HCT116 (cell line): ENCODE measurements around the gene RAPGEF6. TPM values are rescaled to one million over a fixed set of nuclear protein-coding genes. Genes with fewer than 3 reads are reported as not detected.

Experiments used
- ATAC-seq: fragments of 200-7000 bp; cut with Tn5 transposase; 2 replicates; pipeline ENCODE4 v1.9.1; 2020; ENCODE audit warnings: mild to moderate bottlenecking, moderate library complexity
- BruUV-seq: library from RNA; stranded (reverse); fragments of 400-500 nt; replicated peaks from 2 replicates; lab custom pipeline; 2021; lab: Mats Ljungman, UMichigan
- CTCF ChIA-PET: fragments of 300-600 bp; sonication (Branson Sonifier 250); formaldehyde crosslinking; loops from one replicate; lab custom pipeline; 2021; ENCODE audit warnings: antibody characterized with exemption; lab: Charles Lee
- POLR2A ChIA-PET: fragments of 300-600, 350-600 bp; sonication (Branson Sonifier 250); formaldehyde crosslinking; loops from one replicate; lab custom pipeline; 2021; ENCODE audit warnings: antibody characterized with exemption; lab: Charles Lee
- RAD21 ChIA-PET, 2 experiments: fragments of 300-600 bp; sonication (Branson Sonifier 250); formaldehyde crosslinking; loops; one replicate each; lab custom pipeline; 2023; ENCODE audit warnings: low total read pairs in 2 of 2; ENCODE audit not compliant: uncharacterized antibody in 2 of 2, unreplicated experiment in 2 of 2, low non-redundant PET in 1 of 2; lab: Charles Lee
- DNase-seq: peaks from one replicate; pipeline ENCODE4 v3.0.0-alpha.2; 2010; ENCODE audit warnings: low read depth, low spot score
- H2AFZ ChIP-seq: fragments of 200-600 bp; shearing (Covaris generic), sonication (generic); 2 replicates; pipeline ENCODE4 v1.6.1; 2017; ENCODE audit warnings: low read depth, mixed run types, mixed read lengths, antibody characterized with exemption, low read length; ENCODE audit not compliant: poor library complexity, severe bottlenecking
- H3K27ac ChIP-seq: 2 replicates; pipeline ENCODE4 v1.5.1; 2012; ENCODE audit warnings: low read depth, low read length
- H3K27me3 ChIP-seq: fragments of 200-600 bp; sonication (generic); 2 replicates; pipeline ENCODE4 v1.6.1; 2016; ENCODE audit warnings: mixed run types, low read length, mixed read lengths; ENCODE audit not compliant: insufficient read depth
- H3K36me3 ChIP-seq, 2 experiments: fragments of 200-500 bp in 1 of 2; fragments of 200-600 bp in 1 of 2; sonication (Bioruptor generic) in 1 of 2; sonication (generic) in 1 of 2; 2 replicates each; pipeline versions ENCODE4 v1.5.1 to v1.6.1; 2014 to 2016; ENCODE audit warnings: low read length in 2 of 2, inconsistent platforms in 1 of 2, mixed read lengths in 1 of 2, mixed run types in 1 of 2; ENCODE audit not compliant: insufficient read depth in 2 of 2, control insufficient read depth in 1 of 2
- H3K4me1 ChIP-seq, 2 experiments: fragments of 200-600 bp in 1 of 2; sonication (generic) in 1 of 2; 2 replicates each; pipeline versions ENCODE4 v1.5.1 to v1.6.1; 2012 to 2017; ENCODE audit warnings: low read length in 2 of 2, inconsistent platforms in 1 of 2, mild to moderate bottlenecking in 1 of 2, mixed read lengths in 1 of 2, mixed run types in 1 of 2, moderate library complexity in 1 of 2; ENCODE audit not compliant: insufficient read depth in 2 of 2, control insufficient read depth in 1 of 2
- H3K4me2 ChIP-seq: fragments of 200-600 bp; sonication (generic); 2 replicates; pipeline ENCODE4 v1.6.1; 2017; ENCODE audit warnings: mixed run types, low read length, mixed read lengths
- H3K4me3 ChIP-seq, 2 experiments: fragments of 200-600 bp in 1 of 2; sonication (generic) in 1 of 2; replicated peaks in 1 of 2; 2 replicates each; pipeline ENCODE4 v1.5.1; 2011 to 2016; ENCODE audit warnings: low read length in 2 of 2, control low read depth in 1 of 2, low read depth in 1 of 2, mild to moderate bottlenecking in 1 of 2, mixed read lengths in 1 of 2, mixed run types in 1 of 2
- H3K79me2 ChIP-seq: fragments of 200-600 bp; sonication (generic); 2 replicates; pipeline ENCODE4 v1.6.1; 2017; ENCODE audit warnings: mild to moderate bottlenecking, mixed run types, low read length, moderate library complexity, mixed read lengths; ENCODE audit not compliant: insufficient read depth
- H3K9ac ChIP-seq: fragments of 200-600 bp; sonication (generic); 2 replicates; pipeline ENCODE4 v1.6.1; 2016; ENCODE audit warnings: low read length, mixed read lengths
- H3K9me2 ChIP-seq: fragments of 200-600 bp; sonication (generic), shearing (Covaris generic); 2 replicates; pipeline ENCODE4 v1.6.1; 2017; ENCODE audit warnings: mixed run types, mild to moderate bottlenecking, moderate library complexity; ENCODE audit not compliant: insufficient read depth
- H3K9me3 ChIP-seq, 2 experiments: fragments of 200-500 bp in 1 of 2; fragments of 200-600 bp in 1 of 2; sonication (Bioruptor generic) in 1 of 2; sonication (generic) in 1 of 2; 2 replicates each; pipeline ENCODE4 v1.6.1; 2014 to 2017; ENCODE audit warnings: low read length in 2 of 2, mixed read lengths in 2 of 2, inconsistent platforms in 1 of 2, low read depth in 1 of 2, mild to moderate bottlenecking in 1 of 2, mixed run types in 1 of 2, moderate library complexity in 1 of 2; ENCODE audit not compliant: control insufficient read depth in 1 of 2, insufficient read depth in 1 of 2
- H4K20me1 ChIP-seq: fragments of 200-600 bp; sonication (generic), shearing (Covaris generic); 2 replicates; pipeline ENCODE4 v1.6.1; 2017; ENCODE audit warnings: mixed run types, mild to moderate bottlenecking, moderate library complexity; ENCODE audit not compliant: insufficient read depth
- CBX3 ChIP-seq: IDR thresholded peaks from 2 replicates; pipeline ENCODE4 v1.6.1; 2012; ENCODE audit warnings: low read depth
- CEBPB ChIP-seq: IDR thresholded peaks from 2 replicates; pipeline ENCODE4 v1.6.1; 2012; ENCODE audit warnings: low read depth
- EGR1 ChIP-seq: IDR thresholded peaks from 2 replicates; pipeline ENCODE4 v1.6.1; 2012; ENCODE audit warnings: low read depth
- EZH2phosphoT487 ChIP-seq: fragments of 200-600 bp; IDR thresholded peaks from 2 replicates; pipeline ENCODE4 v1.6.1; 2018; ENCODE audit warnings: antibody characterized with exemption, borderline replicate concordance
- FOSL1 ChIP-seq: IDR thresholded peaks from 2 replicates; pipeline ENCODE4 v1.6.1; 2012; ENCODE audit warnings: low read depth
- JUND ChIP-seq: IDR thresholded peaks from 2 replicates; pipeline ENCODE4 v1.6.1; 2012
- POLR2A ChIP-seq: IDR thresholded peaks from 2 replicates; pipeline ENCODE4 v1.7.0; 2011; ENCODE audit warnings: borderline replicate concordance; ENCODE audit not compliant: insufficient read depth, insufficient read length; ENCODE audit errors: extremely low read depth
- POLR2AphosphoS5 ChIP-seq: IDR thresholded peaks from 2 replicates; pipeline ENCODE4 v1.6.1; 2011; ENCODE audit warnings: mild to moderate bottlenecking, low read depth, low read length, moderate library complexity
- RAD21 ChIP-seq: IDR thresholded peaks from 2 replicates; pipeline ENCODE4 v1.6.1; 2012; ENCODE audit warnings: low read depth, mild to moderate bottlenecking
- SIN3A ChIP-seq: IDR thresholded peaks from 2 replicates; pipeline ENCODE4 v1.6.1; 2012; ENCODE audit warnings: low read depth
- SP1 ChIP-seq: IDR thresholded peaks from 2 replicates; pipeline ENCODE4 v1.6.1; 2012; ENCODE audit warnings: low read depth
- SRF ChIP-seq: IDR thresholded peaks from 2 replicates; pipeline ENCODE4 v1.6.1; 2012; ENCODE audit warnings: low read depth
- TCF7L2 ChIP-seq: IDR thresholded peaks from 2 replicates; pipeline ENCODE4 v1.7.0; 2011; ENCODE audit warnings: borderline replicate concordance, inconsistent platforms; ENCODE audit not compliant: insufficient read depth, insufficient read length; ENCODE audit errors: extremely low read depth
- YY1 ChIP-seq: IDR thresholded peaks from 2 replicates; pipeline ENCODE4 v1.6.1; 2011; ENCODE audit warnings: low read length, low read depth, moderate library complexity, mild to moderate bottlenecking; ENCODE audit not compliant: insufficient replicate concordance; ENCODE audit errors: extremely low read depth
- ZNF274 ChIP-seq: fragments of 200-500 bp; sonication (Bioruptor generic); IDR thresholded peaks from 2 replicates; pipeline ENCODE4 v1.6.1; 2014; ENCODE audit warnings: mild to moderate bottlenecking, low read depth, low read length, inconsistent platforms
- intact Hi-C: fragments of 100-400 bp; cut with micrococcal nuclease; formaldehyde crosslinking; loops from 2 replicates; pipeline ENCODE4 v1.10.0; 2022
- total RNA-seq: library from RNA; stranded (reverse); gene quantifications from one replicate; pipeline ENCODE4 v1.2.1, GENCODE V29; 2021; ENCODE audit not compliant: unreplicated experiment
- TF ChIP-seq, protein P1 (sequence below), 3 experiments: fragments of 200-600 bp in 1 of 3; sonication (generic) in 1 of 3; IDR thresholded peaks in 2 of 3; conservative IDR thresholded peaks in 1 of 3; 2 replicates each; pipeline ENCODE4 v1.5.1; 2012 to 2017; ENCODE audit warnings: low read depth in 2 of 3, low read length in 2 of 3, antibody characterized with exemption in 1 of 3, borderline replicate concordance in 1 of 3, control low read depth in 1 of 3, mild to moderate bottlenecking in 1 of 3, mixed read lengths in 1 of 3, mixed run types in 1 of 3, moderate library complexity in 1 of 3; ENCODE audit not compliant: insufficient read depth in 1 of 3
- TF ChIP-seq, protein P2 (sequence below): IDR thresholded peaks from 2 replicates; pipeline ENCODE4 v1.6.1; 2012
- TF ChIP-seq, protein P3 (sequence below): IDR thresholded peaks from 2 replicates; pipeline ENCODE4 v1.6.1; 2011; ENCODE audit warnings: mild to moderate bottlenecking, low read length, moderate library complexity; ENCODE audit not compliant: insufficient replicate concordance; ENCODE audit errors: extremely low read depth

Gene RAPGEF6
- total RNA-seq, 1 experiment from 2014 or later, result 18.4 TPM

DNA sequence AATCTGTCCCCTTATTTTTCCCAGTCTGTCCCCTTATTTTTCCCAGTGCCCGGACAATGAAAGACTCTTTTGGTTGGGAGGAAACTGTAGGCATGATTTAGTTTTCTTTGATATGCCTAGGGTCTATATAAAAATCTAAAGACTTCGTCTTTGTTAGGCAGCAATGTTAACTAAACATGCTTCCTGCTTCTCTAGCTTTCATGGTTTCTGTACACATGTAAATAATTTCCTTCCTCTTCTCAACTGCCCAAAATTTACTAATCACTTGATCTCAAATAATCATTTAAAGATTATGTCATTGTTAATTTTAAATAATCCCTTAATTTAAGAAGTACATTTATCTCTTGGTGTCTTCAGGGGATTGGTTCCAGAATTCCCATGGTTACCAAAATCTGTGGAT is 47.8 kb upstream of the RAPGEF6 start:
- no peak overlapping the region for H3K27ac ChIP-seq
- no peak for DNase-seq
- TF ChIP-seq RAD21, result no peak
- no peak for TF ChIP-seq JUND
- TF ChIP-seq FOSL1, result no peak
- TF ChIP-seq CBX3, result no peak
- TF ChIP-seq EGR1, result no peak
- TF ChIP-seq ZNF274, result no peak
- TF ChIP-seq, protein P1, sequence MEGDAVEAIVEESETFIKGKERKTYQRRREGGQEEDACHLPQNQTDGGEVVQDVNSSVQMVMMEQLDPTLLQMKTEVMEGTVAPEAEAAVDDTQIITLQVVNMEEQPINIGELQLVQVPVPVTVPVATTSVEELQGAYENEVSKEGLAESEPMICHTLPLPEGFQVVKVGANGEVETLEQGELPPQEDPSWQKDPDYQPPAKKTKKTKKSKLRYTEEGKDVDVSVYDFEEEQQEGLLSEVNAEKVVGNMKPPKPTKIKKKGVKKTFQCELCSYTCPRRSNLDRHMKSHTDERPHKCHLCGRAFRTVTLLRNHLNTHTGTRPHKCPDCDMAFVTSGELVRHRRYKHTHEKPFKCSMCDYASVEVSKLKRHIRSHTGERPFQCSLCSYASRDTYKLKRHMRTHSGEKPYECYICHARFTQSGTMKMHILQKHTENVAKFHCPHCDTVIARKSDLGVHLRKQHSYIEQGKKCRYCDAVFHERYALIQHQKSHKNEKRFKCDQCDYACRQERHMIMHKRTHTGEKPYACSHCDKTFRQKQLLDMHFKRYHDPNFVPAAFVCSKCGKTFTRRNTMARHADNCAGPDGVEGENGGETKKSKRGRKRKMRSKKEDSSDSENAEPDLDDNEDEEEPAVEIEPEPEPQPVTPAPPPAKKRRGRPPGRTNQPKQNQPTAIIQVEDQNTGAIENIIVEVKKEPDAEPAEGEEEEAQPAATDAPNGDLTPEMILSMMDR (IDR thresholded peaks at IDR 0.05 in 2 of 3, conservative IDR thresholded peaks at IDR 0.05 in 1 of 3; ENCODE audit: borderline replicate concordance in 1 of 3, insufficient read depth in 1 of 3, low read depth in 2 of 3, low read length in 2 of 3), result no peak
- TF ChIP-seq SRF, result no peak
- TF ChIP-seq SP1, result no peak
- TF ChIP-seq POLR2A, result no peak
- no peak for TF ChIP-seq SIN3A
- TF ChIP-seq, protein P2, sequence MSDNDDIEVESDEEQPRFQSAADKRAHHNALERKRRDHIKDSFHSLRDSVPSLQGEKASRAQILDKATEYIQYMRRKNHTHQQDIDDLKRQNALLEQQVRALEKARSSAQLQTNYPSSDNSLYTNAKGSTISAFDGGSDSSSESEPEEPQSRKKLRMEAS, result no peak
- no peak for TF ChIP-seq POLR2AphosphoS5
- no peak for TF ChIP-seq TCF7L2
- TF ChIP-seq EZH2phosphoT487, result no peak
- TF ChIP-seq, protein P3, sequence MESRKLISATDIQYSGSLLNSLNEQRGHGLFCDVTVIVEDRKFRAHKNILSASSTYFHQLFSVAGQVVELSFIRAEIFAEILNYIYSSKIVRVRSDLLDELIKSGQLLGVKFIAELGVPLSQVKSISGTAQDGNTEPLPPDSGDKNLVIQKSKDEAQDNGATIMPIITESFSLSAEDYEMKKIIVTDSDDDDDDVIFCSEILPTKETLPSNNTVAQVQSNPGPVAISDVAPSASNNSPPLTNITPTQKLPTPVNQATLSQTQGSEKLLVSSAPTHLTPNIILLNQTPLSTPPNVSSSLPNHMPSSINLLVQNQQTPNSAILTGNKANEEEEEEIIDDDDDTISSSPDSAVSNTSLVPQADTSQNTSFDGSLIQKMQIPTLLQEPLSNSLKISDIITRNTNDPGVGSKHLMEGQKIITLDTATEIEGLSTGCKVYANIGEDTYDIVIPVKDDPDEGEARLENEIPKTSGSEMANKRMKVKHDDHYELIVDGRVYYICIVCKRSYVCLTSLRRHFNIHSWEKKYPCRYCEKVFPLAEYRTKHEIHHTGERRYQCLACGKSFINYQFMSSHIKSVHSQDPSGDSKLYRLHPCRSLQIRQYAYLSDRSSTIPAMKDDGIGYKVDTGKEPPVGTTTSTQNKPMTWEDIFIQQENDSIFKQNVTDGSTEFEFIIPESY, result no peak
- no peak for TF ChIP-seq YY1
- TF ChIP-seq CEBPB, result no peak
- H2AFZ ChIP-seq, result no peak overlapping the region
- intact Hi-C loops, result no loop called here
- H3K27me3 ChIP-seq, result no peaks in the 10 kb centered on the region
- no peaks in the 10 kb centered on the region for H3K9me2 ChIP-seq
- no peaks in the 10 kb centered on the region for H4K20me1 ChIP-seq
- H3K4me1 ChIP-seq, result peaks cover 0 to 4% of the 10 kb centered on the region in 2 experiments; a peak in 1 of 4 replicates
- no TSS peak for BruUV-seq
- ChIA-PET CTCF (no interaction called here), RAD21 (no interaction called here), POLR2A (no interaction called here)
- H3K4me3 ChIP-seq, result no peak overlapping the region
- no peak overlapping the region for H3K9ac ChIP-seq
- H3K36me3 ChIP-seq, result no peaks in the 10 kb centered on the region
- no peaks in the 10 kb centered on the region for H3K79me2 ChIP-seq
- ATAC-seq, result no peak
- no peaks in the 10 kb centered on the region for H3K9me3 ChIP-seq
- no peak overlapping the region for H3K4me2 ChIP-seq
